GM12891 (cell line): ENCODE data around the gene SLC9C2.
"Not testable (repeated sequence)": the region's sequence is repeated elsewhere in the genome, so short reads cannot be mapped to it uniquely, and the experiment has no call there.

Experiments used
- DNase-seq: peaks from one replicate; pipeline ENCODE4 v3.0.0; 2011; ENCODE audit warnings: low spot score; ENCODE audit not compliant: insufficient read length
- FAIRE-seq: peaks from 2 replicates; lab custom pipeline; 2011; peaks lifted over from hg19 to GRCh38; lab: Jason Lieb, UNC
- PAX5 ChIP-seq: IDR thresholded peaks from 2 replicates; pipeline ENCODE4 v1.6.1; 2011; ENCODE audit warnings: low read length, moderate library complexity, mild to moderate bottlenecking; ENCODE audit not compliant: insufficient read depth, severe bottlenecking
- POLR2A ChIP-seq: IDR thresholded peaks from 2 replicates; pipeline ENCODE4 v1.6.1; 2011; ENCODE audit warnings: low read depth, low read length, control low read depth
- POLR2AphosphoS5 ChIP-seq: IDR thresholded peaks from 2 replicates; pipeline ENCODE4 v1.6.1; 2011; ENCODE audit warnings: low read depth, low read length, control low read depth
- POU2F2 ChIP-seq: IDR thresholded peaks from 2 replicates; pipeline ENCODE4 v1.6.1; 2011; ENCODE audit warnings: low read depth, mild to moderate bottlenecking, control low read depth, low read length, moderate library complexity
- SPI1 ChIP-seq: IDR thresholded peaks from 2 replicates; pipeline ENCODE4 v1.6.1; 2011; ENCODE audit warnings: low read depth, low read length, control low read depth
- TAF1 ChIP-seq: IDR thresholded peaks from 2 replicates; pipeline ENCODE4 v1.6.1; 2011; ENCODE audit warnings: low read depth, low read length, control low read depth

The SLC9C2 gene

GRCh38 chr1:173580071-173580470, 22.8 kb downstream of the SLC9C2 start:
- no peak for TF ChIP-seq TAF1
- TF ChIP-seq PAX5: no peak
- TF ChIP-seq SPI1: no peak
- TF ChIP-seq POLR2A: no peak
- no peak for TF ChIP-seq POLR2AphosphoS5
- TF ChIP-seq POU2F2: no peak
- FAIRE-seq: no peak

GRCh38 chr1:173573596-173573995, 29.3 kb downstream of the SLC9C2 start:
- FAIRE-seq (no peak), DNase-seq (no peak)
- TF ChIP-seq POU2F2: no peak
- TF ChIP-seq POLR2AphosphoS5: no peak
- TF ChIP-seq PAX5: no peak
- TF ChIP-seq TAF1: no peak
- no peak for TF ChIP-seq POLR2A
- no peak for TF ChIP-seq SPI1

More at GRCh38 chr1:173580071-173580470, 22.8 kb downstream of the SLC9C2 start:
- no peak for DNase-seq

GRCh38 chr1:173572201-173572873, 30.5 kb downstream of the SLC9C2 start:
- no peak for FAIRE-seq
- no peak for DNase-seq
- TF ChIP-seq SPI1 (no peak), POLR2AphosphoS5 (no peak), PAX5 (no peak), POLR2A (no peak), POU2F2 (no peak), TAF1 (no peak)

- TF ChIP-seq POU2F2: peak; percentile 13; the same call in 1 of the 2 replicates
- TF ChIP-seq TAF1: no peak
- DNase-seq: no peak
- no peak for FAIRE-seq
Measured at GRCh38 chr1:173570370-173571007, 32.4 kb downstream of the SLC9C2 start.

GRCh38 chr1:173568483-173568882, 34.4 kb downstream of the SLC9C2 start:
- DNase-seq (no peak), FAIRE-seq (no peak)

GRCh38 chr1:173563846-173564245, 39.0 kb downstream of the SLC9C2 start:
- FAIRE-seq, DNase-seq: not testable (repeated sequence)

More at GRCh38 chr1:173568483-173568882, 34.4 kb downstream of the SLC9C2 start:
- TF ChIP-seq POLR2AphosphoS5: no peak
- no peak for TF ChIP-seq PAX5
- no peak for TF ChIP-seq POLR2A
- no peak for TF ChIP-seq SPI1
- no peak for TF ChIP-seq POU2F2
- TF ChIP-seq TAF1: no peak

- FAIRE-seq (no peak), DNase-seq (no peak)
- TF ChIP-seq POLR2A: no peak
- no peak for TF ChIP-seq POLR2AphosphoS5
- no peak for TF ChIP-seq POU2F2
- TF ChIP-seq SPI1: no peak
- no peak for TF ChIP-seq PAX5
- TF ChIP-seq TAF1: no peak
Measured at GRCh38 chr1:173562813-173563212, 40.1 kb downstream of the SLC9C2 start.

- TF ChIP-seq PAX5 (no peak), POU2F2 (no peak), TAF1 (no peak), POLR2A (no peak), POLR2AphosphoS5 (no peak), SPI1 (no peak)
- DNase-seq (no peak), FAIRE-seq (no peak)
Measured at GRCh38 chr1:173561263-173561662, 41.6 kb downstream of the SLC9C2 start.

- FAIRE-seq: no peak
- TF ChIP-seq POU2F2: no peak
- TF ChIP-seq TAF1: no peak
- no peak for TF ChIP-seq POLR2AphosphoS5
- TF ChIP-seq SPI1: no peak
- no peak for TF ChIP-seq PAX5
- no peak for TF ChIP-seq POLR2A
- DNase-seq: no peak
Measured at GRCh38 chr1:173560285-173560880, 42.5 kb downstream of the SLC9C2 start.
